Measurements from ENCODE around the gene SMAD6. TPM values are rescaled to one million over a fixed set of nuclear protein-coding genes. Genes with fewer than 3 reads are reported as not detected.

Gene SMAD6
- total RNA-seq: 4.7 and 7.1 TPM in 2 replicates

GRCh38 chr15:66702035-66702786, at the start of gene SMAD6:
TSS of gene SMAD6 (plus strand) at chr15:66702236. CDS start at chr15:66703259, 1,023 bp downstream.

Other genes starting within 250 kb of the SMAD6 start
- 29.3 and 37.0 TPM in 2 replicates for gene SNAPC5, start 204.5 kb upstream of the SMAD6 start, total RNA-seq
- gene RPL4, start 197.4 kb upstream of the SMAD6 start, total RNA-seq: 6,359 and 6,740 TPM in 2 replicates
- 22.1 and 34.3 TPM in 2 replicates for gene ZWILCH, start 196.9 kb upstream of the SMAD6 start, total RNA-seq
- 0.74 and 1.5 TPM in 2 replicates for gene LCTL, start 136.2 kb upstream of the SMAD6 start, total RNA-seq

Data from bronchus fibroblast of lung (primary cell).